ENCODE measurements around the gene BCL11A. TPM values are rescaled to one million over a fixed set of nuclear protein-coding genes. Genes with fewer than 3 reads are reported as not detected.

BCL11A gene
- total RNA-seq, 1 experiment from 2014 or later, result 91.4 TPM

- H2BK20ac ChIP-seq (ENCODE audit: low read depth, low read length, poor library complexity, severe bottlenecking), result no peak overlapping the region
- H4K8ac ChIP-seq (replicated peaks; ENCODE audit: insufficient read length, low read depth, low read length), result no peak overlapping the region
- H2AFZ ChIP-seq (ENCODE audit: low read length), result no peak overlapping the region
- H2BK15ac ChIP-seq (ENCODE audit: low read depth, low read length), result no peak overlapping the region
- no peak for TF ChIP-seq CTCF (conservative IDR thresholded peaks at IDR 0.05)
- Mint-ChIP-seq H3K36me3 (ENCODE audit: insufficient read depth in 1 of 3, low read depth in 3 of 3) (peaks cover 6 to 32% (median 25%) of the 10 kb centered on the region in 3 experiments; a peak in 6 of 7 replicates), H3K27ac (peak overlapping the region in 2 of 3 experiments; percentile 27 to 79; a peak in 3 of 7 replicates), H3K9me3 (no peaks in the 10 kb centered on the region), H3K4me3 (no peak overlapping the region; a peak in 1 of 5 replicates), H3K27me3 (ENCODE audit: low read depth) (no peaks in the 10 kb centered on the region), H3K4me1 (peaks cover 62 to 68% of the 10 kb centered on the region in 2 experiments)
- H3K79me2 ChIP-seq (ENCODE audit: insufficient read depth, low read length), result peaks cover 21% of the 10 kb centered on the region; the same call in 1 of the 2 replicates
- no peak overlapping the region for H3K14ac ChIP-seq (ENCODE audit: insufficient read depth, low read length)
- no peak overlapping the region for H4K5ac ChIP-seq (ENCODE audit: insufficient read length, low read depth, low read length)
- peaks cover 4% of the 10 kb centered on the region for H3K79me1 ChIP-seq (ENCODE audit: insufficient read depth, low read depth, low read length, poor library complexity, severe bottlenecking)
- no CpG with 5 or more reads among the region's 10 CpGs for WGBS (ENCODE audit: extremely low coverage, insufficient read length, low lambda C conversion rate)
- H3K9ac ChIP-seq (ENCODE audit: extremely low read depth, insufficient read length, low read length), result no peak overlapping the region
- H3K56ac ChIP-seq (ENCODE audit: insufficient read length, low read depth, low read length), result no peak overlapping the region
- H3T11ph ChIP-seq (ENCODE audit: low read length), result no peak overlapping the region
- no peak for DNase-seq
- H2AK5ac ChIP-seq (ENCODE audit: insufficient read length, low read length), result no peak overlapping the region
- H3K4me2 ChIP-seq (ENCODE audit: insufficient read depth, insufficient read length, low read length), result no peak overlapping the region
- no peak overlapping the region for H3K27ac ChIP-seq (ENCODE audit: insufficient read length, low read depth, low read length)
- H4K20me1 ChIP-seq (ENCODE audit: control insufficient read depth, insufficient read depth, insufficient read length), result no peaks in the 10 kb centered on the region
- H3K23ac ChIP-seq (ENCODE audit: insufficient read length, low read depth, low read length), result no peak overlapping the region
- no peak overlapping the region for H2BK12ac ChIP-seq (ENCODE audit: insufficient read length, low read depth, low read length)
- no peak overlapping the region for H2BK5ac ChIP-seq (ENCODE audit: insufficient read length, low read length)
- no peak overlapping the region for H3K4ac ChIP-seq (ENCODE audit: low read depth, low read length)
- no peak overlapping the region for H2BK120ac ChIP-seq (ENCODE audit: low read depth, low read length, poor library complexity, severe bottlenecking)
- H3K4me1 ChIP-seq (ENCODE audit: insufficient read depth, low read length), result peaks cover 12% of the 10 kb centered on the region; the same call in 1 of the 2 replicates
- no peak overlapping the region for H3K18ac ChIP-seq (ENCODE audit: insufficient read length, low read depth, low read length)
- no peak overlapping the region for H4K91ac ChIP-seq (ENCODE audit: insufficient read length, low read depth, low read length)
- H3K27me3 ChIP-seq (ENCODE audit: insufficient read depth, low read length), result no peaks in the 10 kb centered on the region
- H3K23me2 ChIP-seq (ENCODE audit: insufficient read length, low read depth, low read length, poor library complexity, severe bottlenecking), result peaks cover 4% of the 10 kb centered on the region
- H3K9me3 ChIP-seq (ENCODE audit: control insufficient read depth, low read depth, low read length), result no peaks in the 10 kb centered on the region
These were observed 48.1 kb downstream of the BCL11A start for GRCh38 chr2:60505240-60505879.
